ENCODE data around the gene PRKD3. TPM values are rescaled to one million over a fixed set of nuclear protein-coding genes. Genes with fewer than 3 reads are reported as not detected.

PRKD3 gene
- total and polyA plus RNA-seq, 2 of the 13 experiments (the other 11 are each of a cell fraction or from before 2014, with no cell fraction given): 11.6 to 38.4 TPM

DNA sequence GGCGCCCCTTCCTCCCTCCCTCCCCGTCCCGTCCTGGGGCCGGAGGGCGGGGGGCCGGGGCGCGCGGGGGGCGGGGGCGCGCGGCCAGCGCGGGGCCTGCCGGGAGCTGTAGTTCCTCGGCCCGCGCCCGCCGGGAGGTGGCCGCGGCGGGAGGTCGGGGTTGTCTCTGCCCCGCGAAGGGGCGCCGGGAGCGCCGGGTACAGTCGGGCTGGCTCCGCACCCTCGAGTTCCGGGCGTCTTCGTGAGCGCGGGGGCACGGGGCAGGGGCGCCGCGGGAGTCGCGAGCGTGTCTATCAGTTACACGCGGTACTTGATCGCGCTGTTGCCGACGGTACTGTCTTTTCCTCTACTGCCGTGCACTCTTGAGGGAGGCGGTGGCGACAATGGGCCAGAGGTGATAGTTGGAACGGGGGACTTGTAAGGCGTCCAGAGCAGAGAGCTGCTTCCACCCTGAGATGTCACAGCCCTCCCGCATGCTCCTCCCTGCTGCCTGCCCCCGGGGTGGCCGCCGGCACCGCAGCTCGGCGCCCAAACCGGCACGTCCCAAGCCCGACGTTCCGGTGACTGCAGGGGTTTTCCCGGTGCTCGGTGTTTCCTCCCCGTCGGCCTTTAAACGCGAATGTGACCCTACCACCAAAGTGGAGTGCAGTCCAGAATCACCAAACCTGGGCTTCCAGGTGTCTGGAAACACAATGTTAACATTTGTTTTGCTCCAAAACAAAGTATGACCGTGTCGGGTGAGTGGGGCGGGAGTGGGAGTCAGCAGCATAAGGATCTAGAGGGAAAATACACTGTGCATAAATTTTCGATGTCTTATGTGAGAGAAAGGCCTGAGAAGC lies at the start of gene PRKD3 (continued):
- TF ChIP-seq, protein P1, sequence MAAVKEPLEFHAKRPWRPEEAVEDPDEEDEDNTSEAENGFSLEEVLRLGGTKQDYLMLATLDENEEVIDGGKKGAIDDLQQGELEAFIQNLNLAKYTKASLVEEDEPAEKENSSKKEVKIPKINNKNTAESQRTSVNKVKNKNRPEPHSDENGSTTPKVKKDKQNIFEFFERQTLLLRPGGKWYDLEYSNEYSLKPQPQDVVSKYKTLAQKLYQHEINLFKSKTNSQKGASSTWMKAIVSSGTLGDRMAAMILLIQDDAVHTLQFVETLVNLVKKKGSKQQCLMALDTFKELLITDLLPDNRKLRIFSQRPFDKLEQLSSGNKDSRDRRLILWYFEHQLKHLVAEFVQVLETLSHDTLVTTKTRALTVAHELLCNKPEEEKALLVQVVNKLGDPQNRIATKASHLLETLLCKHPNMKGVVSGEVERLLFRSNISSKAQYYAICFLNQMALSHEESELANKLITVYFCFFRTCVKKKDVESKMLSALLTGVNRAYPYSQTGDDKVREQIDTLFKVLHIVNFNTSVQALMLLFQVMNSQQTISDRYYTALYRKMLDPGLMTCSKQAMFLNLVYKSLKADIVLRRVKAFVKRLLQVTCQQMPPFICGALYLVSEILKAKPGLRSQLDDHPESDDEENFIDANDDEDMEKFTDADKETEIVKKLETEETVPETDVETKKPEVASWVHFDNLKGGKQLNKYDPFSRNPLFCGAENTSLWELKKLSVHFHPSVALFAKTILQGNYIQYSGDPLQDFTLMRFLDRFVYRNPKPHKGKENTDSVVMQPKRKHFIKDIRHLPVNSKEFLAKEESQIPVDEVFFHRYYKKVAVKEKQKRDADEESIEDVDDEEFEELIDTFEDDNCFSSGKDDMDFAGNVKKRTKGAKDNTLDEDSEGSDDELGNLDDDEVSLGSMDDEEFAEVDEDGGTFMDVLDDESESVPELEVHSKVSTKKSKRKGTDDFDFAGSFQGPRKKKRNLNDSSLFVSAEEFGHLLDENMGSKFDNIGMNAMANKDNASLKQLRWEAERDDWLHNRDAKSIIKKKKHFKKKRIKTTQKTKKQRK (IDR thresholded peaks at IDR 0.05; ENCODE audit: low read length): no peak
- no peak for TF ChIP-seq ZNF180 (CRISPR knock-in tag; IDR thresholded peaks at IDR 0.05; ENCODE audit: borderline replicate concordance, low read depth)
- TF ChIP-seq HDAC2 (CRISPR knock-in tag; IDR thresholded peaks at IDR 0.05): 0 out of 2 replicates have a peak, but pooled peaks have one; percentile 18
- no peak for TF ChIP-seq SP140L (CRISPR knock-in tag; IDR thresholded peaks at IDR 0.05; ENCODE audit: borderline replicate concordance)
- no peak for TF ChIP-seq RBFOX2 (IDR thresholded peaks at IDR 0.05; ENCODE audit: low read depth, low read length)
- TF ChIP-seq ZNF792 (CRISPR knock-in tag; IDR thresholded peaks at IDR 0.05): no peak
- TF ChIP-seq PHF5A (CRISPR knock-in tag; IDR thresholded peaks at IDR 0.05; ENCODE audit: low read depth, unreplicated experiment): no peak
- TF ChIP-seq RBAK (CRISPR knock-in tag; IDR thresholded peaks at IDR 0.05): no peak
- TF ChIP-seq ZNF354B (CRISPR knock-in tag; IDR thresholded peaks at IDR 0.05): no peak
- TF ChIP-seq NFE2L1 (CRISPR knock-in tag; IDR thresholded peaks at IDR 0.05; ENCODE audit: borderline replicate concordance): peak; percentile 48; the same call in 1 of the 2 replicates
- TF ChIP-seq TOE1 (CRISPR knock-in tag; IDR thresholded peaks at IDR 0.05): no peak
- TF ChIP-seq, protein P2, sequence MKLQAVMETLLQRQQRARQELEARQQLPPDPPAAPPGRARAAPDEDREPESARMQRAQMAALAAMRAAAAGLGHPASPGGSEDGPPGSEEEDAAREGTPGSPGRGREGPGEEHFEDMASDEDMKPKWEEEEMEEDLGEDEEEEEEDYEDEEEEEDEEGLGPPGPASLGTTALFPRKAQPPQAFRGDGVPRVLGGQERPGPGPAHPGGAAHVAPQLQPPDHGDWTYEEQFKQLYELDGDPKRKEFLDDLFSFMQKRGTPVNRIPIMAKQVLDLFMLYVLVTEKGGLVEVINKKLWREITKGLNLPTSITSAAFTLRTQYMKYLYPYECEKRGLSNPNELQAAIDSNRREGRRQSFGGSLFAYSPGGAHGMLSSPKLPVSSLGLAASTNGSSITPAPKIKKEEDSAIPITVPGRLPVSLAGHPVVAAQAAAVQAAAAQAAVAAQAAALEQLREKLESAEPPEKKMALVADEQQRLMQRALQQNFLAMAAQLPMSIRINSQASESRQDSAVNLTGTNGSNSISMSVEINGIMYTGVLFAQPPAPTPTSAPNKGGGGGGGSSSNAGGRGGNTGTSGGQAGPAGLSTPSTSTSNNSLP (IDR thresholded peaks at IDR 0.05; ENCODE audit: low read depth, low read length): no peak
- peak; percentile 49; the same call in 1 of the 2 replicates for TF ChIP-seq PAX8 (CRISPR knock-in tag; IDR thresholded peaks at IDR 0.05; ENCODE audit: borderline replicate concordance)
- TF ChIP-seq SMAD1 (CRISPR knock-in tag; IDR thresholded peaks at IDR 0.05; ENCODE audit: borderline replicate concordance, low read depth): peak; percentile 61
- TF ChIP-seq, protein P3, sequence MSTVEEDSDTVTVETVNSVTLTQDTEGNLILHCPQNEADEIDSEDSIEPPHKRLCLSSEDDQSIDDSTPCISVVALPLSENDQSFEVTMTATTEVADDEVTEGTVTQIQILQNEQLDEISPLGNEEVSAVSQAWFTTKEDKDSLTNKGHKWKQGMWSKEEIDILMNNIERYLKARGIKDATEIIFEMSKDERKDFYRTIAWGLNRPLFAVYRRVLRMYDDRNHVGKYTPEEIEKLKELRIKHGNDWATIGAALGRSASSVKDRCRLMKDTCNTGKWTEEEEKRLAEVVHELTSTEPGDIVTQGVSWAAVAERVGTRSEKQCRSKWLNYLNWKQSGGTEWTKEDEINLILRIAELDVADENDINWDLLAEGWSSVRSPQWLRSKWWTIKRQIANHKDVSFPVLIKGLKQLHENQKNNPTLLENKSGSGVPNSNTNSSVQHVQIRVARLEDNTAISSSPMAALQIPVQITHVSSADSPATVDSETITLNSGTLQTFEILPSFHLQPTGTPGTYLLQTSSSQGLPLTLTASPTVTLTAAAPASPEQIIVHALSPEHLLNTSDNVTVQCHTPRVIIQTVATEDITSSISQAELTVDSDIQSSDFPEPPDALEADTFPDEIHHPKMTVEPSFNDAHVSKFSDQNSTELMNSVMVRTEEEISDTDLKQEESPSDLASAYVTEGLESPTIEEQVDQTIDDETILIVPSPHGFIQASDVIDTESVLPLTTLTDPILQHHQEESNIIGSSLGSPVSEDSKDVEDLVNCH (CRISPR knock-in tag; IDR thresholded peaks at IDR 0.05): no peak
- TF ChIP-seq, protein P4, sequence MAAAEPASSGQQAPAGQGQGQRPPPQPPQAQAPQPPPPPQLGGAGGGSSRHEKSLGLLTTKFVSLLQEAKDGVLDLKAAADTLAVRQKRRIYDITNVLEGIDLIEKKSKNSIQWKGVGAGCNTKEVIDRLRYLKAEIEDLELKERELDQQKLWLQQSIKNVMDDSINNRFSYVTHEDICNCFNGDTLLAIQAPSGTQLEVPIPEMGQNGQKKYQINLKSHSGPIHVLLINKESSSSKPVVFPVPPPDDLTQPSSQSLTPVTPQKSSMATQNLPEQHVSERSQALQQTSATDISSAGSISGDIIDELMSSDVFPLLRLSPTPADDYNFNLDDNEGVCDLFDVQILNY (CRISPR knock-in tag; conservative IDR thresholded peaks at IDR 0.05): no peak
- TF ChIP-seq, protein P5, sequence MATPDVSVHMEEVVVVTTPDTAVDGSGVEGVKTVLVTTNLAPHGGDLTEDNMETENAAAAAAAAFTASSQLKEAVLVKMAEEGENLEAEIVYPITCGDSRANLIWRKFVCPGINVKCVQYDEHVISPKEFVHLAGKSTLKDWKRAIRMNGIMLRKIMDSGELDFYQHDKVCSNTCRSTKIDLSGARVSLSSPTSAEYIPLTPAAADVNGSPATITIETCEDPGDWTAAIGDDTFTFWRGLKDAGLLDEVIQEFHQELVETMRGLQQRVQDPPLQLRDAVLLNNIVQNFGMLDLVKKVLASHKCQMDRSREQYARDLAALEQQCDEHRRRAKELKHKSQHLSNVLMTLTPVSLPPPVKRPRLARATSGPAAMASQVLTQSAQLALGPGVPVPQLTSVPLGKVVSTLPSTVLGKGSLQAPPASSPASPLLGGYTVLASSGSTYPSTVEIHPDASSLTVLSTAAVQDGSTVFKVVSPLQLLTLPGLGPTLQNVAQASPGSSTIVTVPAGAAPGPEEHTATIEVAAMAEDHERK (CRISPR knock-in tag; IDR thresholded peaks at IDR 0.05; ENCODE audit: low read depth): peak; percentile 26; the same call in 1 of the 2 replicates
- no peak; the same call in 1 of the 2 replicates for TF ChIP-seq ZNF136 (CRISPR knock-in tag; IDR thresholded peaks at IDR 0.05; ENCODE audit: low read depth)
- peak; percentile 8; the same call in 1 of the 2 replicates for TF ChIP-seq FOSL2 (CRISPR knock-in tag; IDR thresholded peaks at IDR 0.05)
